IPS DF 4.7 (cell line): Measurements from ENCODE around the gene OR1K1.
"Not testable (repeated sequence)": the region's sequence is repeated elsewhere in the genome, so short reads cannot be mapped to it uniquely, and the experiment has no call there.

Experiments used
- DNase-seq: peaks from one replicate; pipeline ENCODE4 v3.0.0-alpha.2; 2013; ENCODE audit warnings: low spot score; ENCODE audit errors: extremely low read depth

The OR1K1 gene, protein sequence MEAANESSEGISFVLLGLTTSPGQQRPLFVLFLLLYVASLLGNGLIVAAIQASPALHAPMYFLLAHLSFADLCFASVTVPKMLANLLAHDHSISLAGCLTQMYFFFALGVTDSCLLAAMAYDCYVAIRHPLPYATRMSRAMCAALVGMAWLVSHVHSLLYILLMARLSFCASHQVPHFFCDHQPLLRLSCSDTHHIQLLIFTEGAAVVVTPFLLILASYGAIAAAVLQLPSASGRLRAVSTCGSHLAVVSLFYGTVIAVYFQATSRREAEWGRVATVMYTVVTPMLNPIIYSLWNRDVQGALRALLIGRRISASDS

DNA sequence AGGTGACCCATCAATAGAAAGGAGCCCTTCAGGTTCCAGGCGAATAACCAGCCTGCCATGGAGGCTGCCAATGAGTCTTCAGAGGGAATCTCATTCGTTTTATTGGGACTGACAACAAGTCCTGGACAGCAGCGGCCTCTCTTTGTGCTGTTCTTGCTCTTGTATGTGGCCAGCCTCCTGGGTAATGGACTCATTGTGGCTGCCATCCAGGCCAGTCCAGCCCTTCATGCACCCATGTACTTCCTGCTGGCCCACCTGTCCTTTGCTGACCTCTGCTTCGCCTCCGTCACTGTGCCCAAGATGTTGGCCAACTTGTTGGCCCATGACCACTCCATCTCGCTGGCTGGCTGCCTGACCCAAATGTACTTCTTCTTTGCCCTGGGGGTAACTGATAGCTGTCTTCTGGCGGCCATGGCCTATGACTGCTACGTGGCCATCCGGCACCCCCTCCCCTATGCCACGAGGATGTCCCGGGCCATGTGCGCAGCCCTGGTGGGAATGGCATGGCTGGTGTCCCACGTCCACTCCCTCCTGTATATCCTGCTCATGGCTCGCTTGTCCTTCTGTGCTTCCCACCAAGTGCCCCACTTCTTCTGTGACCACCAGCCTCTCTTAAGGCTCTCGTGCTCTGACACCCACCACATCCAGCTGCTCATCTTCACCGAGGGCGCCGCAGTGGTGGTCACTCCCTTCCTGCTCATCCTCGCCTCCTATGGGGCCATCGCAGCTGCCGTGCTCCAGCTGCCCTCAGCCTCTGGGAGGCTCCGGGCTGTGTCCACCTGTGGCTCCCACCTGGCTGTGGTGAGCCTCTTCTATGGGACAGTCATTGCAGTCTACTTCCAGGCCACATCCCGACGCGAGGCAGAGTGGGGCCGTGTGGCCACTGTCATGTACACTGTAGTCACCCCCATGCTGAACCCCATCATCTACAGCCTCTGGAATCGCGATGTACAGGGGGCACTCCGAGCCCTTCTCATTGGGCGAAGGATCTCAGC lies at the start of gene OR1K1:
Gene OR1K1, plus strand, starts transcription at position 58 of the 995 bp plus-strand sequence. Its CDS starts 0 bp downstream, at position 58.
- DNase-seq: no peak

DNA sequence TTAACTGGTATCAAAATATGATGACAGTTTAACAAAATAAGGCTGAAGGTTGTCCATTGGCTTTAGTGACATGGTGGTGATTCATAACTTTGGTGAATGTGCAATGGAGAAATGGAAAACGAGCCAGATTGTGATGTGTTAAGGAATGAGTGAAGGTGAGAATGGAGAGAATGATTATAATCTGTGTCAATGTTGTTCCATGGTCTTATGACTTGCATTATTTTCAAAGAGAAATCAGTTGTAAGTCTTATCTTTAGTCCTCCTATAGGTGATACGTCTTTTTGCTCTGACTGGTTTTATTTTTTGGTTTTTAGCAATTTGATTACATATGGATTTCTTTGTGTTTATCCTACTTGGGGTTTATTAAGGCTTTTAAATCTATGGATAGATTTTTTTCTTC lies 45.1 kb upstream of the OR1K1 start:
- DNase-seq: no peak

DNA sequence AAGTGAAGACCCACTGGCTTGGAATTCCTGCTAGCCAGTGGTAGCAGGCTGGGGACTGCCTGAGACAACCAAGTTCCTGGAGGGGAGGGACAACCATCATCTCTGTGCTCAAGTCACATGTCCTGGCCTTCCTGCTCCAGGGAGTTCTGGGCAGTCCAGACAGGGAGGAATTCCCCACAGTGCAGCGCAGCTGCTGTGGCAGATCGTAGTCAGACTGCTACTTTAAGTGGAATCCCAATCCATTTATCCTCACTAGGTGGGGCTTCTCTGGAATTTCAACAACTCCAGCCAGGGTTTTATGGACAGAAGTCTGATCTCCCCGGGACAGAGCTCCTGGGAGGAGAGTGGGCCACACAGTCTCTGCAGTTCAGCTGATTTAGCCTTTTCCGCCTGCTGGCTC lies 32.1 kb upstream of the OR1K1 start:
- DNase-seq: no peak

DNA sequence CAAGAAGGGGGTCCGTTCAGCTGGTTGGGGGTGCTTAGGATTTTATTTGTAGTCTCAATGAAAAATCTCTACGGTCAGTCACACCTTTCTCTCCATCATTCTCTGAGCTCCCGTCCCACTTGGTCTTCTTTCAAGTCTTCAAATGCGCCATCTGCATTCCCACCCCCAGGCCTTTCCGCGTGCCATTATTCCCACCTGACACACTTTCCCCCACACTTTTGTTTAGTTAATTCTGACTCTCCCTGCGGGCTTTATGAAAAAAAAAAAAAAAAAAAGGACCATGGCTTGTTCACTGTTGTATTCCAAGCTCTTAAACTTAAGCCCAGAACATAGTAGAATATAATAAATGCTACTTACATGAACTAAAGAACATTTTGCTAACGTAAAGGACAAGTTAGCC lies 22.9 kb upstream of the OR1K1 start:
- no peak for DNase-seq

DNA sequence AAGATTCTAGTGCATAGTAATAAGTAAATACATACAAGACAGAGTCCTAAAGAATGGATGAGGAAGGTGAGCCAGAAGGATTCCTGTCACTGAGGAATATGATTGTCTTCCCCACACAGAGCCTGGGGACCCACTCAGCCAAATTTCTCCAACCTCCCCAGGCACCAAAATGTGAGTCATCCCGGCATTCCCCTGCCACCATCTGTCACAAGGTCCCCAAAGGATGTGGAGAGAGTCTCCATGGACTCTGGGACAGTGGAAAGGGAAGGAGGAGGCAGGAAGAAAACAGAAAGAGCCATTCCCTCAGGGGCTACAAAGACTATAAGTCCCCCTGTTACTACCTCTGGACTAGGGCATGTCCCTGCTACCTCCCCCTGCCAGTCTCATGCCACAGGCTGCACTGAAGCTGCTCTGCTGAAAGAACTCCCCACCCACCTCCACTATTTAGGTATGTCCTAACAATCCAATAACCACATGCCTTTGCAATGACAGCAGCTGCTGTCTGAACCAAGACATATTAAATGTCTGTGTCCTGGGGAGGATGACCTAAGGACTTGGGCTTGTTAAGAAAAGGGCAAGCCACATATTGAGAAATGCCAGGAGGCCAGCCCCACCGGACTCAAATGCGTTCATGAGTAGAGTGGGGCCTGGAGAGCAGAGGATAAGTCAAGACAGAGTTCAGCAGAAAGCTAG lies 21.8 kb upstream of the OR1K1 start:
- no peak for DNase-seq

DNA sequence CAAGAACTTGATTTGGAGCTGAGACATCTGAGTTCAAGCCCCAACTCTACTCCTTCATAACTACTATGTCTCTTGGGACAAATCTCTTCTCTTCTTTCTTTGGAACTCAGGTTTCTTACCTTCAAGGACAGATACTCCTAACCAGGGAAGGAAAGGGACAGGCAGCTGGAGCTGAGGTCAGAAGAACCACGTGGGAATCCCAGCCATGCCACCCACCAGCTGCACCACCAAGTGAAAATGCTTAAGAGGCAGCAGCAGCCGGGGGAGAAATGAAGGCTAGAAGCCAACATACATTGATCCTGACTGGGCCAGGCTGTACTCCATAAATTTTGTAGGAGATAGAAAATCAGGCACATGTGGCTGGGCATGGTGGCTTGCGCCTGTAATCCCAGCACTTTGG lies 20.7 kb upstream of the OR1K1 start:
- DNase-seq: no peak

DNA sequence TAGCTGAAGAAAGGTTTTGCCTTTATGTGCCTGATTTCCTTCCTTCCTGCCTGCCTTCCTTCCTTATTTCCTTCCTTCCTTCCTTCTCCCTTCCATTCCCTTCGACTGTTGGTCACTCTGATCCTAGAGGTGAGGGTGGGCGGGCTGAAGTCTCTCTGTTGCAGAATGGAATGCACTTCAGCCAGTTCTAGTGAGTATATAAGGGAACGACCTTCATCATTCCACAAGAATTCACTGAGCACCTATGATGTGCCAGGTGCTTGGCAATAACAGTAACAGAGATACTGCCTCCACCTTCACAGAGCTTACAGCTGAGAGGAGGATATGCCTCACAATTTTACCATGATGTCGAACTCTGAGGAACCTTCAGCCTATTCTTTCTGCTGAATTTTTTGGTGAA lies 19.9 kb upstream of the OR1K1 start:
- DNase-seq: no peak

DNA sequence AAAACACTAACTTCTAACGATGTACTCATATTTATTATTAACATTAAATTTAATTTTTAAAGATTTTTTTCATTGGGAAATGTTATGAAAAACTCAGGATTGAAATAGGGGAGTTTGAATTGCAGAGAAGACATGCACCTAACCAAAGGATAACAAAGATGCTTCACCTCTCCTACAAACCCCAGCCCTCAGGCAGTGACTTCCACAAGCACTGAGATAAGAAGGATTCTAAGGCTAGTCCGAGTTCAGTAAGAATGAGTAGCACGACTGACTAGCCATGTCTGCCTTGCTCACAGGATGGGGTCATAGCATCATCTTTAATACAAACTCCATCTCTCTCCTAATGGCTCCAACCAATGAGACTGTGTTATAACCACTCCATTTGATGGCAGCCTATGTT lies 18.3 kb upstream of the OR1K1 start:
- DNase-seq: no peak

DNA sequence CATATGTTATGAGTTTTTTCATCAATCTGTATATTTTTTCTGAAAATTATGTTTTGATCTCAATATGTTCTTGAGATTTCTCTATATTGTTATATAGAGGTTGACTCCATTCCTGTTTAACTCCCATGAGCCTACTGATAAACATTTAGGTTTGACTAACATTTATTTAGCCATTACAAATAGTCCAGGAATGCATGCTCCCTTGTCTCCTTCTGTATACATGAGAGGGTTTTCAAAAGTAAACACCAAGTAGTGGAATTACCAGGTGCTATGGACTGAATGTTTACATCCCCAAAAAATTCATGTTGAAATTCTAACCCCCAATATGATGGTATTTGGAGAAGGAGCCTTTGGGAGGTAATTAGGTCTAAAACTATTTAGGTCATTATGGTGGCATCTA lies 14.7 kb upstream of the OR1K1 start:
- DNase-seq: no peak

DNA sequence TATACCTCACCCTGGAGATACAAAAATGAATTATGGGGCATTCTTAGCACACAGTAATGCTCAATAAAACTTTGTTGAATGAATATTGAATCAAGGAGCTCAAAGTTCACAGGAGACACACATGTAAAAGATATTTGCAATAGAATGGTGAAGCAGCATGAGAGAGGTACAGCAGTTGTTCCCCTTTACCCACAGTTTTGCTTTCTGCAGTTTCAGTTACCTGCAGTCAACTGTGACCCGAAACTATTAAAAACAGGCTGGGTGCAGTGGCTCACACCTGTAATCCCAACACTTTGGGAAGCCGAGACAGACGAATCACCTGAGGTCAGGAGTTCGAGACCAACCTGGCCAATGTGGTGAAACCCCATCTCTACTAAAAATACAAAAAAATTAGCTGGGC lies 13.6 kb upstream of the OR1K1 start:
- DNase-seq: no peak

DNA sequence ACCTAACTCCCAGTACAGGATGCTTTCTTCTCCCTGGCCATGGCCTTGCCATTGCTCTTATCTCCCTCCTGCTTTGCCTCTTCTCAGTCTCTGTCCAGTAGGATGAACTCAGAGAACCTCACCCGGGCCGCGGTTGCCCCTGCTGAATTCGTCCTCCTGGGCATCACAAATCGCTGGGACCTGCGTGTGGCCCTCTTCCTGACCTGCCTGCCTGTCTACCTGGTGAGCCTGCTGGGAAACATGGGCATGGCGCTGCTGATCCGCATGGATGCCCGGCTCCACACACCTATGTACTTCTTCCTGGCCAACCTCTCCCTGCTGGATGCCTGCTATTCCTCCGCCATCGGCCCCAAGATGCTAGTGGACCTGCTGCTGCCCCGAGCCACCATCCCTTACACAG lies 11.1 kb upstream of the OR1K1 start, which contains the start of gene OR5C1:
Gene OR5C1, plus strand, starts transcription at position 103 of the 400 bp plus-strand sequence. Its CDS starts 0 bp downstream, at position 103.
- DNase-seq: no peak

DNA sequence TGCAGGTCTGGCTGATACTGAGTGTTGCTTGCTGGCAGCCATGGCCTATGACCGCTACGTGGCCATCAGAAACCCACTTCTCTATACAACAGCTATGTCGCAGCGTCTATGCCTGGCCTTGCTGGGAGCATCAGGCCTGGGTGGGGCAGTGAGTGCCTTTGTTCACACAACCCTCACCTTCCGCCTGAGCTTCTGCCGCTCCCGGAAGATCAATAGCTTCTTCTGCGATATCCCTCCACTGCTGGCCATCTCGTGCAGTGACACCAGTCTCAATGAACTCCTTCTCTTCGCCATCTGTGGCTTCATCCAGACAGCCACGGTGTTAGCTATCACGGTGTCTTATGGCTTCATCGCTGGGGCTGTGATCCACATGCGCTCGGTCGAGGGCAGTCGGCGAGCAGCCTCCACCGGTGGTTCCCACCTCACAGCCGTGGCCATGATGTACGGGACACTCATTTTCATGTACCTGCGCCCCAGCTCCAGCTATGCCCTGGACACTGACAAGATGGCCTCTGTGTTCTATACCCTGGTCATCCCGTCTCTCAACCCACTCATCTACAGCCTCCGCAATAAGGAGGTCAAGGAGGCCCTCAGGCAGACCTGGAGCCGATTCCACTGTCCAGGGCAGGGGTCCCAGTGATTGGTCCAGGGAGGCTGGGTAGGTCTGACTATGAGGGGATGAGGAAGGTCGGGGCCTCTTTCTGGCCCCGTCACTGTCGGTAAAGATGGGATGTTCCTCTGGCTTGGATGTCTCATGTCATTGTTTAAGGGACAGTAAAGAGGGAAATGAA lies 10.5 kb upstream of the OR1K1 start:
- no peak for DNase-seq

DNA sequence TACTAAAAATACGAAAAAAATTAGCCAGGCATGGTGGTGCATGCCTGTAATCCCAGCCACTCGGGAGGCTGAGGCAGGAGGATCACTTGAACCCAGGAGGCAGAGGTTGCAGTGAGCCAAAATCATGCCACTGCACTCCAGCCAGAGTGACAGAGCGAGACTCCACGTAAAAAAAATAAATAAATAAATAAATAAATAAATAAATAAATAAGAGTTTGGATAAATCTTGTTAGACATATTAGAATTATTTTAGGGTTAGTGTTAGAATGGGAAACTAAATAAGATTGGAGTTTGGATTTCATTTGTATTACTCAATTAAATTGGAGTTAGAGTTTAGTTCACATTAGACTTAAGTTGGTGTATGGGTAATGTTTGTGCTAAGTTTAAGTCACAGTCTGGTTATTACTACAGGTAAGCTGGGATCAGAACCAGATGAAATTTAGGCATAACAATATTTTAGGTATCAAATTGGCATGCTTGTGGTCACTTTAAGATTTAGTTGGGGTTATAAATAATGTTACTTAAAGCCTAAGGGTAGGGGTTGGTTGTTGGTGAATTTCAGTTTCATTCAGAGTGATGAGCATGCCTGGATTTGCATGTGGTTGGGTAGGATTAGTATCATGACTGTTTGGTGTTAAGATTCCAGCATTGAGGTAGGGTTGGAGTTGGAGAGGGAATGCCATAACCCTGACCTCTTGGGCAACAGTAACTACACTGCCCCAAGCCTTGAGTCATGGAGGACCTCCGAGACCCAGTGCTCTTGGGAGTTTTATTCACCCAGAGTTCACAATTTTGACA lies 7.9 kb upstream of the OR1K1 start:
- DNase-seq: no peak

DNA sequence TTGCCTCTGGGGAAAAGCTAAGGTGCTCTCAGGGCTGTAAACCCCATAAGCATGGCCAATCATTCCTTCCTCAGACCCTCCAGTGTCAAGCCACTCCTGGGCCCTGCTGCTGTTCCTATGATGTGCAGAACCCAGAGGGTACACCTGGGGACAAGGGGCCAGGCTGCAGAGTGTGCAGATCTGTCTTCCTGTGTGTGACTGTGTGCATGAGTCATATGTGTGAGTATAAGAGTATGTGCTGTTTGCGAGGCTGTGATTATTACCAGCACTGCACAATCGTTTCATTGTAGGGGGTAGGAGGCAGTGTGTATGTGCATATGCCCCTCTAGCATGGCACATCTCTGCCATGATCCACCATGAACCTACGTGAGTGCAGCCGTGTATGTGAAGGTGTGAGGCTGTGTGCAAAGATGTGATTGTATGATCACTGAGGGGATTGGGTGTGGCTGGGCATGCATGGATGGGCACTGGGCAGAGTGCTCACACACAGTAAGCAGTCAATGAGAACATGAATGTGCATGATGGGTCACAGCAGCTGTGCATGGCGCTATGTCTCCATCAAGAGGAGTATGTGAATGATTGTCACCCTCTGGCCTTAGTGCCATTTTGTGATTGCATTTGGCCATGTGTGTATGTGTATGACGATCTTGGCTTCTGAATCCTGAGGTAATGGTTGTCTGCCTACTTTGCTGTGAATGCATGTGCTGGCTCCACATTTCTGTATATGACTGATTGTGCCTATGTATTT lies 2.4 kb upstream of the OR1K1 start:
- no peak for DNase-seq

DNA sequence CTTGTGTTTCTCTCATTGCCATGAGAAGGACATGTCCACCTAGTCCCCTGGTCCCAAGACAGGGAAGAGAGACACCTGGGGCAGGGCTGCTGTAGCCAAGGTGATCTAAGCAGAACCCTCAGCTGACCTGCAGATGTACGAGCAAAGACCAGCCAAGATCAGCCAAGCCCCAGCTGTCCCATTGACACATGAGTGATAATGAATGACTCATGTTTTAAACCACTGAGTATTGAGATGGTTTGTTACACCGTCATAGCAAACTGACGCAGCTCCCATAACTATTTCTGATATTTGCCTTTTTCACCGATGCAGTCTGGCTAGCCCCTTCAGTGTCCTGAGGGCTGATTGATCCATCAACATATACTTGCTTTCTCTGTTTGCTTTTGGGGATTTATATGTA lies 6.7 kb downstream of the OR1K1 start:
- no peak for DNase-seq

DNA sequence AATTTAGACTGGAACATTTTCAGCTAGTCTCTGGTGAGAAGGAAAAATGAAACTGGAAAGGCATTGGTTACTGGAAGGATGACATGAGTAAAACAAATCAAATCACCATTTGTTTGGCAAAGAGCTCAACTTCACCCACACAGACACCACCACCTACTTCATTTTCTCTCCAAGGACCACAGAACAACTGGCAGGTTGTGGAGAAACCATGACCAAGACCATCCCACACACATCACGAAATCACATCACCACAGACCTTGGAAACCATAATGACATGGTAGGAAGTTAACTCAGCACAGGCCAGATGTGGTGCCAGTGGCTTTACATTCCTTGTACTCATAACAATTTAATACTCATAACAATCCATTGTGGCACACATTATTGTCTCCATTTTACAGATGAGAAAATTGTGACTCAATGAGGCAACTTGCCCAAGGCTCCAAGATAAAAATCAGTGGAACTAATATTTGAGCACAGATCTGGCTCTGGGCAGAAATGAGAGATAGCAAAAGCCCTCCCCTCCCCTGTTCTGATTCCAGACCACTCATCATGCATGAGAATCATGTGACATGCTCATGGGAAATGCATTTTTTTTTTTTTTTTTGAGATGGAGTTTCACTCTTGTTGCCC lies 7.5 kb downstream of the OR1K1 start:
- DNase-seq: no peak

DNA sequence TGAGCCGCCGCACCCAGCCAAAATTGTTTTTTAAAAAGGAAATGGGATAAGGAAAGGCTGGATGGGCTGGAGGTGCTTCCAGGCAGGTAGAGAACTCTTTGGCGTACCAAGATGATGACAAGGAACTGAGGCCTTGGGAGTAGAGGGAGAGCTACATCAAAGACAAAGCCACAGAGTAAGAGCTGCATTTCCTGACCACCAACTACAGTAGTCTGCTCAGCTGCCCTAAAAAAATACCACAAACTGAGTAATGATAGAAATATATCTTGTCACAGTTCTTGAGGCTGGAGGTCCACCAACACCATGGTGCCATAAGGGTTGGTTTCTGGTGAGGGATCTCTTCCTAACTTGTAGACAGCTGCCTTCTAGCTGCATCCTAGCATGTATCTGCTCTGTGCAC lies 8.2 kb downstream of the OR1K1 start:
- no peak for DNase-seq

DNA sequence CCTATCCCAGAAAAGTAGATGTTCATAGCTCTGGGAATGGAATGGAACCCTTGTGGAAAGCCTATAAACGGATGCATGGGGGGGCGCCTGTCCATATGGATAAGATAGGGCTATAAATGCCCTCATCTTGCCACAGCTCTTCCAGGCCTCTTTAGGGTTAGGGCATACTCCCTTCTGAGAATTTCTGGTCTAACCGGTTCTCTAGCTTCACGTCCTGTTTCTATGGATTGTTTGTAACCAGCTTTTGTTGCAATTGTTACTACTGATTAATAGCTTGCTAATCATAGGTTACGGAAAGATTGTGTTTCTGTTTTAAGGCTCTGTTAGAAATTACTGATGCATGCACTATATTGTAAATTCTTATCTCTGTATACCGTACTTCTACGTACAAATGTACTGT lies 9.3 kb downstream of the OR1K1 start:
- not testable (repeated sequence) for DNase-seq
